ENCODE measurements around the gene PAPLN. TPM values are rescaled to one million over a fixed set of nuclear protein-coding genes. Genes with fewer than 3 reads are reported as not detected.

The PAPLN gene
- total and polyA plus RNA-seq, 2 of the 13 experiments (the other 11 are each of a cell fraction or from before 2014, with no cell fraction given) = not detected

DNA sequence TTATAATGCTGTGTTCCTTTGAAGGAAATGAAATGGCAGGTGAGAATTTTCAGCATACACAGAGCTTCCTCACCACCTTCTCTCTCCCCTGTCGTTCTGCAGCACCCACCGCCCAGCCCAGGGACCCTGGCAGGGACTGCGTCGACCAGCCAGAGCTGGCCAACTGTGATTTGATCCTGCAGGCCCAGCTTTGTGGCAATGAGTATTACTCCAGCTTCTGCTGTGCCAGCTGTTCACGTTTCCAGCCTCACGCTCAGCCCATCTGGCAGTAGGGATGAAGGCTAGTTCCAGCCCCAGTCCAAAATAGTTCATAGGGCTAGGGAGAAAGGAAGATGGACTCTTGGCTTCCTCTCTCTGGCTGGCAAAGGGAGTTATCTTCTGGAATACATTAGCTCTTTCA lies 35.1 kb downstream of the PAPLN start:
- Histone ChIP-seq H3K79me2 (ENCODE audit: insufficient read depth, low read length) (no peaks in the 10 kb centered on the region), H3K9me3 (ENCODE audit: low read length) (no peaks in the 10 kb centered on the region), H2AFZ (ENCODE audit: low read length) (no peak overlapping the region), H3K9ac (ENCODE audit: insufficient read depth, low read depth, low read length) (no peak overlapping the region), H3K36me3 (replicated peaks in 1 of 2; ENCODE audit: control insufficient read depth in 1 of 2, insufficient read depth in 2 of 2, low read length in 2 of 2) (peaks cover 11 to 19% of the 10 kb centered on the region in 2 experiments), H3K4me3 (replicated peaks in 1 of 3; ENCODE audit: insufficient read depth in 1 of 3, low read depth in 2 of 3, low read length in 3 of 3) (no peak overlapping the region), H3K4me2 (ENCODE audit: low read depth, low read length) (no peak overlapping the region), H3K27me3 (ENCODE audit: control insufficient read depth in 1 of 2, insufficient read depth in 2 of 2, low read length in 2 of 2) (peaks cover 0 to 2% of the 10 kb centered on the region in 2 experiments; a peak in 1 of 5 replicates), H3K4me1 (ENCODE audit: insufficient read depth, low read length) (peaks cover 15% of the 10 kb centered on the region), H3K27ac (ENCODE audit: extremely low read length, insufficient read depth, low read length) (no peak overlapping the region), H4K20me1 (ENCODE audit: insufficient read depth, low read length) (no peaks in the 10 kb centered on the region)
- FAIRE-seq (no peak), ATAC-seq (no peak), DNase-seq (ENCODE audit: low spot score) (no peak)
- in situ Hi-C loops (cut with HindIII; ENCODE audit: extremely low pct_ligation_motif_present, low pct_unique_long_range_greater_than_20kb) = no loop called here
- ChIA-PET POLR2A (no interaction called here), CTCF (ENCODE audit: low intra/inter-chr PET ratio, low total read pairs) (no interaction called here)
- no TSS peak for BruUV-seq (replicated peaks)
- 83% methylated on average over 5 of the region's 6 CpGs for WGBS (ENCODE audit: low lambda C conversion rate)
- intact Hi-C loops (cut with micrococcal nuclease; ENCODE audit: unreplicated experiment) = no loop called here
- no peak for TF ChIP-seq ZBTB8A (CRISPR knock-in tag; IDR thresholded peaks at IDR 0.05; ENCODE audit: borderline replicate concordance, low read depth)
- TF ChIP-seq ZFP90 (CRISPR knock-in tag; IDR thresholded peaks at IDR 0.05; ENCODE audit: borderline replicate concordance) = no peak
- TF ChIP-seq, protein P1, sequence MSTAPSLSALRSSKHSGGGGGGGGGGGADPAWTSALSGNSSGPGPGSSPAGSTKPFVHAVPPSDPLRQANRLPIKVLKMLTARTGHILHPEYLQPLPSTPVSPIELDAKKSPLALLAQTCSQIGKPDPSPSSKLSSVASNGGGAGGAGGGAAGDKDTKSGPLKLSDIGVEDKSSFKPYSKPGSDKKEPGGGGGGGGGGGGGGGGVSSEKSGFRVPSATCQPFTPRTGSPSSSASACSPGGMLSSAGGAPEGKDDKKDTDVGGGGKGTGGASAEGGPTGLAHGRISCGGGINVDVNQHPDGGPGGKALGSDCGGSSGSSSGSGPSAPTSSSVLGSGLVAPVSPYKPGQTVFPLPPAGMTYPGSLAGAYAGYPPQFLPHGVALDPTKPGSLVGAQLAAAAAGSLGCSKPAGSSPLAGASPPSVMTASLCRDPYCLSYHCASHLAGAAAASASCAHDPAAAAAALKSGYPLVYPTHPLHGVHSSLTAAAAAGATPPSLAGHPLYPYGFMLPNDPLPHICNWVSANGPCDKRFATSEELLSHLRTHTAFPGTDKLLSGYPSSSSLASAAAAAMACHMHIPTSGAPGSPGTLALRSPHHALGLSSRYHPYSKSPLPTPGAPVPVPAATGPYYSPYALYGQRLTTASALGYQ (CRISPR knock-in tag; IDR thresholded peaks at IDR 0.05) = no peak
- TF ChIP-seq, protein P2, sequence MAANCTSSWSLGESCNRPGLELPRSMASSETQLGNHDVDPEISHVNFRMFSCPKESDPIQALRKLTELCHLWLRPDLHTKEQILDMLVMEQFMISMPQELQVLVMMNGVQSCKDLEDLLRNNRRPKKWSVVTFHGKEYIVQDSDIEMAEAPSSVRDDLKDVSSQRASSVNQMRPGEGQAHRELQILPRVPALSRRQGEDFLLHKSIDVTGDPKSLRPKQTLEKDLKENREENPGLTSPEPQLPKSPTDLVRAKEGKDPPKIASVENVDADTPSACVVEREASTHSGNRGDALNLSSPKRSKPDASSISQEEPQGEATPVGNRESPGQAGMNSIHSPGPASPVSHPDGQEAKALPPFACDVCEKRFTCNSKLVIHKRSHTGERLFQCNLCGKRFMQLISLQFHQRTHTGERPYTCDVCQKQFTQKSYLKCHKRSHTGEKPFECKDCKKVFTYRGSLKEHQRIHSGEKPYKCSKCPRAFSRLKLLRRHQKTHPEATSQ (CRISPR knock-in tag; IDR thresholded peaks at IDR 0.05; ENCODE audit: borderline replicate concordance) = no peak
- TF ChIP-seq KDM2A (CRISPR knock-in tag; IDR thresholded peaks at IDR 0.05; ENCODE audit: borderline replicate concordance, low read depth) = no peak
- no peak for TF ChIP-seq ZBTB38 (CRISPR knock-in tag; IDR thresholded peaks at IDR 0.05)
- TF ChIP-seq REXO4 (CRISPR knock-in tag; IDR thresholded peaks at IDR 0.05; ENCODE audit: borderline replicate concordance) = no peak
- TF ChIP-seq KMT2B (CRISPR knock-in tag; IDR thresholded peaks at IDR 0.05) = no peak
